Measurements from ENCODE around the gene EDNRA. TPM values are rescaled to one million over a fixed set of nuclear protein-coding genes. Genes with fewer than 3 reads are reported as not detected.

The EDNRA gene
- total and polyA plus RNA-seq, 2 of the 8 experiments (the other 6 are each of a cell fraction or from before 2014, with no cell fraction given), result 1.7 to 3.3 TPM

DNA sequence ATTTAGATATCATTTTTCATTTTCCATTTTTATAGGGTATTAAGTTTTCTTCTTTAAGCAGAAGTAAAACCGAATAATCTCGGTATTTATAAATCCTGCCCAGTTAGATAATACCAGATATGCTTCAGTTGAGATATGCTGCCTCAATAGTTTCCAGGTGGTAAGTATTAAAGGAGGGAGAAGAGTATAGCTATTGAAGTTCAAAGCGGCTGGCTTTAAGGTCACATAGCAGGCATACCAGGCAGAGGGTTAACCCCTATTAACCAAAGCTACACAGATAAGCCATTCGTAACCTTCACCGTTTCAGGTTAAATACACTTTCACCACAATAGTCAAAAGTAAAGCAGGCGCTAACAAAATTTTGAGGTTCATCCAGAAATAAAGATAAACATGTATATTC is 54.2 kb downstream of the EDNRA start:
- Histone ChIP-seq H3K79me1 (ENCODE audit: low read depth, low read length) (no peaks in the 10 kb centered on the region), H3K23ac (ENCODE audit: insufficient read length) (no peak overlapping the region), H3K9me3 (ENCODE audit: insufficient read depth in 2 of 2, low read depth in 1 of 2, low read length in 1 of 2) (no peaks in the 10 kb centered on the region), H4K20me1 (replicated peaks in 1 of 2; ENCODE audit: control insufficient read depth in 1 of 2, insufficient read depth in 2 of 2, low read length in 2 of 2) (no peaks in the 10 kb centered on the region), H3K18ac (ENCODE audit: extremely low read depth, low read length) (no peak overlapping the region), H2BK5ac (ENCODE audit: low read depth, low read length) (no peak overlapping the region), H2BK120ac (replicated peaks; ENCODE audit: low read depth, low read length) (no peak overlapping the region), H3K23me2 (ENCODE audit: low read depth, low read length) (no peaks in the 10 kb centered on the region; the same call in 1 of the 2 replicates), H4K8ac (ENCODE audit: extremely low read depth, insufficient read depth, low read length) (no peak overlapping the region), H3K4me2 (ENCODE audit: insufficient read depth in 1 of 2, low read depth in 2 of 2, low read length in 2 of 2) (no peak overlapping the region), H3K36me3 (ENCODE audit: control insufficient read depth in 2 of 4, insufficient read depth in 4 of 4, low read length in 3 of 4) (no peaks in the 10 kb centered on the region), H2BK20ac (ENCODE audit: low read length) (no peak overlapping the region), H3K27me3 (replicated peaks in 1 of 4; ENCODE audit: control insufficient read depth in 3 of 4, extremely low read depth in 1 of 4, insufficient read depth in 3 of 4, low read length in 3 of 4) (no peaks in the 10 kb centered on the region), H2AFZ (ENCODE audit: low read length) (no peak overlapping the region), H2AK5ac (ENCODE audit: low read depth, low read length) (no peak overlapping the region), H4K5ac (ENCODE audit: insufficient read length, low read depth, low read length) (no peak overlapping the region), H2BK15ac (ENCODE audit: low read length) (no peak overlapping the region), H2BK12ac (ENCODE audit: low read depth, low read length) (no peak overlapping the region), H3K14ac (ENCODE audit: insufficient read length) (no peak overlapping the region), H3K27ac (ENCODE audit: low read depth, low read length) (no peak overlapping the region), H3K9ac (replicated peaks in 1 of 4; ENCODE audit: extremely low read depth in 1 of 4, low read depth in 3 of 4, low read length in 3 of 4) (no peak overlapping the region), H3K4ac (replicated peaks; ENCODE audit: insufficient read length, low read depth, low read length) (no peak overlapping the region), H4K91ac (replicated peaks; ENCODE audit: insufficient read length, low read length) (no peak overlapping the region), H3K4me1 (replicated peaks in 1 of 4; ENCODE audit: control insufficient read depth in 3 of 4, insufficient read depth in 4 of 4, low read length in 3 of 4) (no peaks in the 10 kb centered on the region), H3K56ac (replicated peaks; ENCODE audit: insufficient read length, low read depth, low read length) (no peak overlapping the region), H3K4me3 (ENCODE audit: extremely low read depth in 1 of 4, insufficient read depth in 2 of 4, low read depth in 3 of 4, low read length in 4 of 4) (no peak overlapping the region), H3K79me2 (ENCODE audit: control insufficient read depth in 1 of 2, insufficient read depth in 2 of 2, low read length in 2 of 2) (no peaks in the 10 kb centered on the region)
- ChIA-PET POLR2A (ENCODE audit: partially characterized antibody) (no interaction called here), CTCF (ENCODE audit: partially characterized antibody) (interaction anchor here (0.6 to 1.9 kb wide), 4 partner anchors 9 to 128 kb away, joined by 3 to 6 read pairs (median 4); no protein-coding TSS in a partner anchor)
- 87% methylated on average over 6 of the region's 6 CpGs; no CpG with 5 or more reads in 1 of the 2 experiments for WGBS, 2 experiments (ENCODE audit: extremely low coverage in 1 of 2, insufficient coverage in 1 of 2, insufficient read length in 1 of 2, insufficient replicate concordance in 2 of 2, low coverage in 1 of 2, low lambda C conversion rate in 2 of 2, missing lambda C conversion rate in 1 of 2)
- no peak for TF ChIP-seq TCF12 (IDR thresholded peaks at IDR 0.05; ENCODE audit: low read depth, low read length)
- peak; percentile 83 for TF ChIP-seq TEAD4 (IDR thresholded peaks at IDR 0.05; ENCODE audit: low read depth, low read length)
- no peak for TF ChIP-seq SUZ12 (IDR thresholded peaks at IDR 0.05; ENCODE audit: low read length)
- FAIRE-seq (no peak), DNase-seq (ENCODE audit: low read depth in 1 of 2, low spot score in 2 of 2) (no peak)

All from H1 (cell line).